GM10248 (cell line): ENCODE data around the gene ACOX3.
"Not testable (repeated sequence)": the region's sequence is repeated elsewhere in the genome, so short reads cannot be mapped to it uniquely, and the experiment has no call there.

Experiments
- CTCF ChIA-PET: fragments of 300-600 bp; sonication (Branson Sonifier 250); formaldehyde crosslinking; extraction: SDS; loops from one replicate; lab custom pipeline; 2021; ENCODE audit warnings: antibody characterized with exemption; lab: Yijun Ruan, JAX
- POLR2A ChIA-PET: fragments of 350-650 bp; sonication (Branson Sonifier 250); formaldehyde crosslinking; extraction: SDS; loops from one replicate; lab custom pipeline; 2020; ENCODE audit warnings: antibody characterized with exemption; lab: Yijun Ruan, JAX
- DNase-seq: peaks from one replicate; pipeline ENCODE4 v3.0.0; 2012; ENCODE audit errors: extremely low spot score
- CTCF ChIP-seq: IDR thresholded peaks from 2 replicates; pipeline ENCODE4 v1.5.1; 2012; ENCODE audit warnings: mild to moderate bottlenecking, low read depth; ENCODE audit errors: extremely low read depth, missing control alignments, control extremely low read depth

The ACOX3 gene

GRCh38 chr4:8410641-8411271 lies 29.8 kb downstream of the ACOX3 start:
- CTCF ChIA-PET = interaction anchor here (1.8 to 10.8 kb wide), 4 partner anchors 8 to 233 kb away, joined by 4 to 85 read pairs (median 42); no protein-coding TSS in a partner anchor
- TF ChIP-seq CTCF = no peak
- DNase-seq = no peak
- POLR2A ChIA-PET = no interaction called here

- ChIA-PET CTCF (interaction anchor here (1.1 to 10.8 kb wide), 6 partner anchors 8 to 233 kb away, joined by 3 to 85 read pairs (median 21); no protein-coding TSS in a partner anchor), POLR2A (no interaction called here)
- DNase-seq = no peak
- TF ChIP-seq CTCF = no peak
These were observed 30.4 kb downstream of the ACOX3 start for GRCh38 chr4:8410066-8410625.

- CTCF ChIA-PET = interaction anchor here (1.1 to 10.8 kb wide), 8 partner anchors 9 to 233 kb away, joined by 3 to 85 read pairs (median 6); no protein-coding TSS in a partner anchor
- DNase-seq = no peak
- TF ChIP-seq CTCF = no peak
- POLR2A ChIA-PET = no interaction called here
These were observed 31.1 kb downstream of the ACOX3 start for GRCh38 chr4:8409264-8410065.

GRCh38 chr4:8407756-8408155 lies 32.8 kb downstream of the ACOX3 start:
- no peak for DNase-seq
- CTCF ChIA-PET = interaction anchor here (0.7 to 10.8 kb wide), 10 partner anchors 11 to 236 kb away, joined by 3 to 85 read pairs (median 4); no protein-coding TSS in a partner anchor
- no peak for TF ChIP-seq CTCF
- POLR2A ChIA-PET = interaction anchor here (1.2 kb wide), 1 partner anchor 21 kb away, joined by 3 read pairs; no protein-coding TSS in a partner anchor

- ChIA-PET CTCF (interaction anchor here (0.7 to 10.8 kb wide), 12 partner anchors 11 to 235 kb away, joined by 3 to 85 read pairs (median 4); no protein-coding TSS in a partner anchor), POLR2A (interaction anchor here (1.2 kb wide), 1 partner anchor 21 kb away, joined by 3 read pairs; no protein-coding TSS in a partner anchor)
- no peak for DNase-seq
- TF ChIP-seq CTCF = no peak
These were observed 33.2 kb downstream of the ACOX3 start for GRCh38 chr4:8407316-8407715.

- peak; percentile 36 for TF ChIP-seq CTCF
- DNase-seq = not testable (repeated sequence)
- ChIA-PET POLR2A (interaction anchor here (1.2 kb wide), 1 partner anchor 22 kb away, joined by 3 read pairs; no protein-coding TSS in a partner anchor), CTCF (interaction anchor here (0.7 to 10.8 kb wide), 8 partner anchors 11 to 230 kb away, joined by 3 to 85 read pairs (median 6); no protein-coding TSS in a partner anchor)
These were observed 33.6 kb downstream of the ACOX3 start for GRCh38 chr4:8406887-8407286.
